ENCODE results near the gene ALDH3A1. TPM values are rescaled to one million over a fixed set of nuclear protein-coding genes. Genes with fewer than 3 reads are reported as not detected.

ALDH3A1 gene
- total RNA-seq, 1 donor from 2014 or later: 14.4 TPM

GRCh38 chr17:19708431-19709175 lies 39.5 kb downstream of the ALDH3A1 start:
- no peak overlapping the region for H3K27ac ChIP-seq
- no peaks in the 10 kb centered on the region for H3K9me3 ChIP-seq
- no peak overlapping the region for H3K4me3 ChIP-seq
- H3K4me1 ChIP-seq: peaks cover 7 to 10% of the 10 kb centered on the region in 2 donors
- intact Hi-C loops (cut with DNase I): no loop called here
- no peak for TF ChIP-seq CTCF (IDR thresholded peaks at IDR 0.05)
- H3K27me3 ChIP-seq: no peaks in the 10 kb centered on the region
- DNase-seq (ENCODE audit: low spot score in 2 of 2): no peak
- no peaks in the 10 kb centered on the region for H3K36me3 ChIP-seq

GRCh38 chr17:19707728-19708221 lies 40.3 kb downstream of the ALDH3A1 start:
- Histone ChIP-seq H3K27ac (no peak overlapping the region), H3K4me1 (peaks cover 7 to 13% of the 10 kb centered on the region in 2 donors), H3K36me3 (no peaks in the 10 kb centered on the region), H3K9me3 (no peaks in the 10 kb centered on the region), H3K4me3 (no peak overlapping the region), H3K27me3 (no peaks in the 10 kb centered on the region)
- DNase-seq (ENCODE audit: low spot score in 2 of 2): no peak
- TF ChIP-seq CTCF (IDR thresholded peaks at IDR 0.05): no peak
- intact Hi-C loops (cut with DNase I): no loop called here

GRCh38 chr17:19706791-19707727 lies 41.0 kb downstream of the ALDH3A1 start:
- DNase-seq (ENCODE audit: low spot score in 2 of 2): no peak
- peaks cover 7 to 13% of the 10 kb centered on the region in 2 donors for H3K4me1 ChIP-seq
- no peak for TF ChIP-seq CTCF (IDR thresholded peaks at IDR 0.05)
- H3K4me3 ChIP-seq: no peak overlapping the region
- no peak overlapping the region for H3K27ac ChIP-seq
- no peaks in the 10 kb centered on the region for H3K36me3 ChIP-seq
- no peaks in the 10 kb centered on the region for H3K27me3 ChIP-seq
- no peaks in the 10 kb centered on the region for H3K9me3 ChIP-seq
- intact Hi-C loops (cut with DNase I): no loop called here

- no peak overlapping the region for H3K27ac ChIP-seq
- TF ChIP-seq CTCF (IDR thresholded peaks at IDR 0.05): no peak
- H3K36me3 ChIP-seq: no peaks in the 10 kb centered on the region
- no peak overlapping the region for H3K4me3 ChIP-seq
- intact Hi-C loops (cut with DNase I): loop anchor here (2.0 kb wide), 1 partner anchor 57 kb away; no protein-coding TSS in a partner anchor
- H3K9me3 ChIP-seq: no peaks in the 10 kb centered on the region
- peaks cover 7 to 13% of the 10 kb centered on the region in 2 donors for H3K4me1 ChIP-seq
- H3K27me3 ChIP-seq: no peaks in the 10 kb centered on the region
- no peak for DNase-seq (ENCODE audit: low spot score in 2 of 2)
These were observed 42.0 kb downstream of the ALDH3A1 start for GRCh38 chr17:19705771-19706770.

GRCh38 chr17:19705201-19705600 lies 42.9 kb downstream of the ALDH3A1 start:
- Histone ChIP-seq H3K27ac (no peak overlapping the region), H3K9me3 (no peaks in the 10 kb centered on the region), H3K27me3 (no peaks in the 10 kb centered on the region), H3K36me3 (no peaks in the 10 kb centered on the region), H3K4me3 (no peak overlapping the region), H3K4me1 (peaks cover 7 to 13% of the 10 kb centered on the region in 2 donors)
- DNase-seq (ENCODE audit: low spot score in 2 of 2): no peak
- intact Hi-C loops (cut with DNase I): loop anchor here (2.0 kb wide), 1 partner anchor 58 kb away; no protein-coding TSS in a partner anchor
- TF ChIP-seq CTCF (IDR thresholded peaks at IDR 0.05): no peak
